OCI-LY1 (cell line): ENCODE measurements around the gene PTRHD1.

ENCODE experiments used
- H2AFZ ChIP-seq: fragments of 200-600 bp; sonication (generic), shearing (Covaris generic); 2 replicates; pipeline ENCODE4 v1.6.0; 2014; ENCODE audit warnings: antibody characterized with exemption, mild to moderate bottlenecking, low read length
- H3F3A ChIP-seq: fragments of 200-600 bp; sonication (generic), shearing (Covaris generic); 2 replicates; pipeline ENCODE4 v1.6.0; 2014; ENCODE audit warnings: mild to moderate bottlenecking, antibody characterized with exemption, low read length, moderate library complexity; ENCODE audit not compliant: insufficient read depth
- H3K27ac ChIP-seq: fragments of 200-600 bp; sonication (generic); 2 replicates; pipeline ENCODE4 v1.5.1; 2014; ENCODE audit warnings: low read length, mixed run types, mild to moderate bottlenecking, low read depth; ENCODE audit not compliant: poor library complexity, severe bottlenecking
- H3K27me3 ChIP-seq: fragments of 200-600 bp; sonication (generic); 2 replicates; pipeline ENCODE4 v1.6.0; 2014; ENCODE audit warnings: antibody characterized with exemption, mild to moderate bottlenecking, low read length, moderate library complexity; ENCODE audit not compliant: insufficient read depth
- H3K36me3 ChIP-seq: fragments of 200-600 bp; sonication (generic); 2 replicates; pipeline ENCODE4 v1.6.1; 2014; ENCODE audit warnings: mild to moderate bottlenecking, antibody characterized with exemption, low read length, moderate library complexity, mixed read lengths; ENCODE audit not compliant: insufficient read depth
- H3K4me1 ChIP-seq: fragments of 200-600 bp; sonication (generic); 2 replicates; pipeline ENCODE4 v1.5.1; 2014; ENCODE audit warnings: mild to moderate bottlenecking, low read length, moderate library complexity; ENCODE audit not compliant: insufficient read depth, severe bottlenecking
- H3K4me2 ChIP-seq: fragments of 200-600 bp; sonication (generic), shearing (Covaris generic); 2 replicates; pipeline ENCODE4 v1.6.1; 2014; ENCODE audit warnings: low read length
- H3K4me3 ChIP-seq: fragments of 200-600 bp; sonication (generic); 2 replicates; pipeline ENCODE4 v1.5.1; 2014; ENCODE audit warnings: low read length, low read depth, mild to moderate bottlenecking, mixed read lengths; ENCODE audit not compliant: poor library complexity, severe bottlenecking
- H3K79me2 ChIP-seq: fragments of 200-600 bp; shearing (Covaris generic); 2 replicates; pipeline ENCODE4 v1.6.1; 2016; ENCODE audit warnings: mixed run types, low read length, mixed read lengths; ENCODE audit not compliant: insufficient read depth
- H3K9ac ChIP-seq: fragments of 200-600 bp; sonication (generic), shearing (Covaris generic); 2 replicates; pipeline ENCODE4 v1.6.1; 2014; ENCODE audit warnings: mild to moderate bottlenecking, low read length, mixed read lengths
- H3K9me2 ChIP-seq: fragments of 200-600 bp; sonication (generic), shearing (Covaris generic); 2 replicates; pipeline ENCODE4 v1.6.1; 2014; ENCODE audit warnings: low read depth, mild to moderate bottlenecking, low read length, mixed read lengths
- H3K9me3 ChIP-seq: fragments of 200-600 bp; shearing (Covaris generic); 2 replicates; pipeline ENCODE4 v1.6.1; 2014; ENCODE audit warnings: low read length, mixed read lengths
- H4K20me1 ChIP-seq: fragments of 200-600 bp; sonication (generic), shearing (Covaris generic); 2 replicates; pipeline ENCODE4 v1.6.0; 2016; ENCODE audit warnings: mild to moderate bottlenecking, low read length; ENCODE audit not compliant: insufficient read depth
- CTCF ChIP-seq: fragments of 200-600 bp; sonication (generic), shearing (Covaris generic); IDR thresholded peaks from 2 replicates; pipeline ENCODE4 v1.5.1; 2017; ENCODE audit warnings: mild to moderate bottlenecking, antibody characterized with exemption, low read length, moderate library complexity, mixed read lengths
- EZH2 ChIP-seq: fragments of 200-600 bp; sonication (generic), shearing (Covaris generic); IDR thresholded peaks from 2 replicates; pipeline ENCODE4 v1.8.0; 2017; ENCODE audit warnings: borderline replicate concordance, mixed run types, mild to moderate bottlenecking, antibody characterized with exemption, low read length, moderate library complexity, mixed read lengths

PTRHD1 gene

GRCh38 chr2:24820598-24821432, 27.6 kb upstream of the PTRHD1 start:
- Histone ChIP-seq H3K79me2 (no peaks in the 10 kb centered on the region), H3K36me3 (peaks cover 96% of the 10 kb centered on the region), H3K9ac (no peak overlapping the region), H3K4me1 (peaks cover 4% of the 10 kb centered on the region), H3K4me2 (no peak overlapping the region), H3K27ac (no peak overlapping the region), H3K9me2 (no peaks in the 10 kb centered on the region), H4K20me1 (no peaks in the 10 kb centered on the region), H3K27me3 (no peaks in the 10 kb centered on the region), H2AFZ (no peak overlapping the region), H3F3A (no peaks in the 10 kb centered on the region; the same call in none of the 2 replicates), H3K9me3 (no peaks in the 10 kb centered on the region), H3K4me3 (no peak overlapping the region)
- TF ChIP-seq EZH2 (no peak), CTCF (no peak)

GRCh38 chr2:24820175-24820513, 27.0 kb upstream of the PTRHD1 start:
- no peaks in the 10 kb centered on the region for H4K20me1 ChIP-seq
- H3K4me3 ChIP-seq: no peak overlapping the region
- H3K4me1 ChIP-seq: no peaks in the 10 kb centered on the region
- H2AFZ ChIP-seq: no peak overlapping the region
- H3K79me2 ChIP-seq: no peaks in the 10 kb centered on the region
- no peaks in the 10 kb centered on the region for H3K9me2 ChIP-seq
- no peak overlapping the region for H3K4me2 ChIP-seq
- no peak overlapping the region for H3K9ac ChIP-seq
- peaks cover 97% of the 10 kb centered on the region for H3K36me3 ChIP-seq
- no peaks in the 10 kb centered on the region for H3K9me3 ChIP-seq
- no peaks in the 10 kb centered on the region for H3K27me3 ChIP-seq
- TF ChIP-seq CTCF: no peak
- no peak for TF ChIP-seq EZH2
- H3K27ac ChIP-seq: no peak overlapping the region
- H3F3A ChIP-seq: no peaks in the 10 kb centered on the region

GRCh38 chr2:24819442-24820174, 26.4 kb upstream of the PTRHD1 start:
- Histone ChIP-seq H3K9ac (no peak overlapping the region), H3K9me2 (no peaks in the 10 kb centered on the region), H3K27me3 (no peaks in the 10 kb centered on the region), H3K4me1 (no peaks in the 10 kb centered on the region), H3K4me3 (no peak overlapping the region), H4K20me1 (no peaks in the 10 kb centered on the region), H2AFZ (no peak overlapping the region), H3K9me3 (no peaks in the 10 kb centered on the region), H3K4me2 (no peak overlapping the region), H3F3A (no peaks in the 10 kb centered on the region), H3K27ac (no peak overlapping the region), H3K36me3 (peaks cover 97% of the 10 kb centered on the region), H3K79me2 (no peaks in the 10 kb centered on the region)
- TF ChIP-seq EZH2 (no peak), CTCF (no peak)
